Activated CD4-positive, alpha-beta T cell treated with anti-CD3 and anti-CD28 coated beads, Interleukin-2, Interleukin-6, amounts not matched to agents 100 ng/mL and 50 ng/mL, durations not matched to agents 16 hours and 8 hours (primary cell): ENCODE measurements around the gene BORCS5.
"Not testable (repeated sequence)": the region's sequence is repeated elsewhere in the genome, so short reads cannot be mapped to it uniquely, and the experiment has no call there.

Experiments used
- DNase-seq: peaks from one replicate; pipeline ENCODE4 v3.0.0-alpha.2; 2020

BORCS5 gene

DNA sequence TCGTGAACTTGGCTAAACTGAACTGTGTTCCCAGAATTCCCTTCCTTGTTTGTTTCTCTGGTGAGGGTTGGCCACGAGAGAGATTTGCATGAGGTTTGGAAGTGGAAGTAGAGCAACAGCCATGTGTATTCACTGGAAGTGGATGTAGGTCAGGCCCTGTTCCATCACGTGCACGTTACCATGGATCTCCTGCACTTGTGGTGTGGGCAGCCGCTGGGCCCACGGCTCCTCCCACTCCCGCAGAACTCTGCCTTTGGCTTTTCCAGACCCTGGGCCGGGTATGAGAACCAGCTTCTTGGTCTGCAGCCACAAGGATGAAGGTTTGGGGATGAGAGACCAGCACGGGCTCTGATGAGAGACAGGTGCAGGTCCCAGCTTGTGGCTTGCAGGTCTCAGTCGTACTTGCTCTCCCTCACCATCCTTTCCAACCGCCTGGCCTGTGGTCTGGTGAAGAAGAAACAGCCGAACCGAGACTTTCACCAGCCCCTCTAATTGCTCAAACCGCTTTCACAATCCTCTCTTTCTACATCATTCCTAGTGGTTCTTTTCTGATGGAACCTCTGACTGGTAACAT, 110.9 kb downstream of the BORCS5 start:
- peak; percentile 73 for DNase-seq

DNA sequence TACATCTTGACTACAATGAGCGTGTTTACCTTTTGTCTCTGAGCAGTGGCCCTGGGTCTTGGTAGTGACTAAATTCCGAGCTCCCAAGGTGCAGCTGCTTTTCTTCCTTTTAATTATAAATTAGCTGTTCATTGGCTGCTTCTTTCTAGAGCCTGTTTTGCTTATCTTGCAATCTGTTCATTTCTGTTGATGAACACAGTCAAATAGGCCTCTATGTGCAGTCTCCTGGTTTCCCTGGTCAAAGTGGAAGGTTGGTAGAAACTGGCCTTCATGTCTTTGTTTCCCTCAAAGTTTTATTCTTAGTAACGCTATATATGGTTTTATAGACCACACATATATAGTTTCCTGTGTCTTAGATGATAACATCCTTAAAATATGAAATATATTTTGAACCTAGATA, 111.7 kb downstream of the BORCS5 start:
- DNase-seq: no peak

DNA sequence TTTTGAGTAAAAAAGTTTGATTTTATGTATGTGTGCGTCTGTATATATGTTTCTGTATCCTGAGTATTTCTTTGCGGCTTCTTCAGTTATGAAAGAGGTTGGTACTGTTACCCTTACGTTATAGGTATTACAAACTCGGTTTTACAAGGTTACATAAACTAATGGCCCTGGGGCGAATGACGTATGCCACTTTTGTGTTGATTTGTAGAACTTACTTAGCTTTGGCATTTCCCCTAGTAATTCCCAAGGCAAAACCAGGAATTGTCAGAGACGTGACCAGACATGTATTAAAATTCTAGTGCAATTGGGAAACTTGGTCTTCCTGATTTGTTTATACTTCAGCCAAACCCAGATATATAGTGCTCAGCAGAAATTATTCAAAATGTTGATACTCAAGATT, 112.5 kb downstream of the BORCS5 start:
- no peak for DNase-seq

DNA sequence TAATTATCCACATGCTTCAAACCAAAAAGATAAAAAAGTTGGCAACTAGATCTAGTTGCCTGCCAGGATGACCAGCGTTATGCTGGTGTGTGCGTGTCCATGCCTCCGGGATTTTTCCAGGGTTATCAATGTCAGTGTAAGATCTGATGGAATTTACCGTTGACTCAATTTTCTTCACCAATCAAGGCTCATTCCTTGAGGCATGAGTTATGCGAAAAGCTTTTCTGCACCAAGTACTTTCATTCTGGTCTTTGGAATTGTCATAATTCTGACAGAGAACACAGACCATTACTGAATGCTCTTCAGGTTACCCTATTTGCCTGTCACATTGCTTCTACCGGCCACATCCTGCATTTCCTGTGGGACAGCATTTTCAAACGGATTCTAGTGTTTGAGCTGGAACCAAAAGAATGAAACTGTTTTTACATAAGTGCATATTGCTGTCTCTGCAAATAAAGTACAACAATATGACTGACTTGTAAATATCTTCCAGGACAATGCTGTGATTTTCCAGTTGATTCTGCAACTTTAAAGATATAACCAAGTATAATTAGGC, 114.0 kb downstream of the BORCS5 start:
- no peak for DNase-seq

DNA sequence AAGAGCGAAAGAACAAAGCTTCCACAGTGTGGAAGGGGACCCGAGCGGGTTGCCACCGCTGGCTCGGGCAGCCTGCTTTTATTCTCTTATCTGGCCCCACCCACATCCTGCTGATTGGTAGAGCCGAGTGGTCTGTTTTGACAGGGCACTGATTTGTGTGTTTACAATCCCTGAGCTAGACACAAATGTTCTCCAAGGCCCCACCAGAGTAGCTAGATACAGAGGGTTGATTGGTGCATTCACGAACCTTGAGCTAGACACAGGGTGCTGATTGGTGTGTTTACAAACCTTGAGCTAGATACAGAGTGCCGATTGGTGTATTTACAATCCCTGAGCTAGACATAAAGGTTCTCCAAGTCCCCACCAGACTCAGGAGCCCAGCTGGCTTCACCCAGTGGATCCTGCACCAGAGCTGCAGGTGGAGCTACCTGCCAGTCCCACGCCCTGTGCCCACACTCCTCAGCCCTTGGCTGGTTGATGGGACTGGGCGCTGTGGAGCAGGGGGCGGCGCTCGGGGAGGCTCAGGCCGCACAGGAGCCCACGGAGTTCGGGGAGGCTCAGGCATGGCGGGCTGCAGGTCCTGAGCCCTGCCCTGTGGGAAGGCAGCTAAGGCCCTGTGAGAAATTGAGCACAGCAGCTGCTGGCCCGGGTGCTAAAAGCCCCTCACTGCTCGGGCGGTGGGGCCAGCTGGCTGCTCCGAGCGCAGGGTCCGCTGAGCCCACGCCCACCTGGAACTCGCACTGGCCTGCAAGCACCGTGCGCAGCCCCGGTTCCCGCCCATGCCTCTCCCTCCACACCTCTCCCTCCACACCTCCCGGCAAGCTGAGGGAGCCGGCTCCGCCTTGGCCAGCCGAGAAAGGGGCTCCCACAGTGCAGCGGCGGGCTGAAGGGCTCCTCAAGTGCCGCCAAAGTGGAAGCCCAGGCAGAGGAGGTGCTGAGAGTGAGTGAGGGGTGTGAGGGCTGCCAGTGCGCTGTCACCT, 115.4 kb downstream of the BORCS5 start:
- DNase-seq: not testable (repeated sequence)

DNA sequence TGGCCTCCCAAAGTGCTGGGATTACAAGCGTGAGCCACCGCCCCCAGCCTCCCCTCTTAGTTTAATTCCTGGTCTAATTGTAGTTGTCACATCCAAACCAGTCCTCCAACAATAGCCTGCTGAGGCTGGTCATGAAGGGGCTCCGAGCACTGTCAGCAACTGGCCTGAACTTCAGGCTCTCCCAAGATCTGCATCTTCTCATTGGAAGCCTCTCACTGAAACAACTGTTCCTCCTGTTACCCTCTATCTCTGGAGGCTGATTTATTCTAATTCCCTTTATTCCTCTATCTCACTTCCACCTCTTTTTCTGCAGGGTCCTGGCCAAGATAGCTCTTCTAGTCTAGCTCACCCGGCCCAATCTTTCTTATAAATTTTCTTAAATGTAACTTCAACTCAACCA, 116.3 kb downstream of the BORCS5 start:
- no peak for DNase-seq

DNA sequence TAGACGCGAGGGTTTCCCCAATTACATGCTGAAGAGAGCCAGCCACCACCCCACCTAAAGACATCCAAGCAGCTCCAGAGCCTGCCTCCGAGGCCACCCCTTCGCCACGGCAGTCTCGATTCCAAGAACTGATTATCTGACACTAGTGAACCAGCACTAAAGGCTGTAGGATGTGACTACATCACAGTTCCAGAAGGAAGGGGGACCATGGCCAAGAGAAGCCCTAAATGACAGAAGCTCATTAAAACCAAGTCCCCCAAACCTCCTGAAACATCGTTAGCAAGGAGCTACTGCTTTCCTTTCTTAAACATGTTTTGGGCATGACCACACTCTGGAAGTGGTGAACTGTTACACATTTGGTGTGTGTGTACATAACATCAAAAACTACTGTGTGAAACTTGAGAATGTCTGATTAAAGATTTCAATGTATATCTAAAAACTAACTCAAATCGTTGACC, 117.6 kb downstream of the BORCS5 start:
- peak; percentile 82 for DNase-seq

DNA sequence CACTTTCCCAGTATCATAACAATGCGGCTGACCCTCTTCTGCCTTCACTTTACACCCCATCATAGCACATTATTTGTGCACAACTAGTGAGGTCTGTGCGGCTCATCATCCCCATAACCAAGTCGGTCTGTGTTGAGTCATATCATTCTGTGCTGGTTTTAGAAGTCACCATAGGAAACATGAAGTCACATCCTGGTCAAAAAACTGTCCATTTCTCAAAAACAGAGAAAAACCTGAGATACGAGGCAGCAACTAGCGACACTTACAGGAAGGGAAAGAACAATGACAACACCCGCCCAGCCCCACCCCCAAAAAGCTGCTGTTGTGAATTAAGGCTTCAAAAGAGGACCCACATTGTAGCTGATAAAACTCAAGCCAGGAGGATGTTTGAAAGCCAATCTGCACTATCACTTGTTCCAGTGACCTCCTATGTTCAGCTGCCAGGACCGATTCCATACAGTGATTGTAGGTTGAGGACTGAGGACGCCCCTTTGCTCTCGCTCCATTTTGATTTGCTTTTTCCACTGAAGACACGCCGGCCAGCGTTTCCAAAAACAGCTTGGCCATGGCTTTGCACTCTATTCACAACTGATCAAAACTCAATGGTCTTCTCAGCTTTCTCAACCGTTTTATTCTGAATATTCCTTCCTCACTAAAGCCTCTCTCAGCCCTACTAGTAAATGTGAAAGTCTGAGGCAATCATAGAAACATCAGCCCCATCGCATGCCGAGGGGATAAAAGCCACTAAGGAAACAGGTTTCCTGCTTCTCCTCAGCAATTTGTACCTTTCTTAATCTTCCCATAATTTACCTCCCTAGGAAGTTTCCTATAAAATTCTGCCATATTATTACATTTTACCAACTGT, 118.3 kb downstream of the BORCS5 start:
- peak; percentile 93 for DNase-seq

DNA sequence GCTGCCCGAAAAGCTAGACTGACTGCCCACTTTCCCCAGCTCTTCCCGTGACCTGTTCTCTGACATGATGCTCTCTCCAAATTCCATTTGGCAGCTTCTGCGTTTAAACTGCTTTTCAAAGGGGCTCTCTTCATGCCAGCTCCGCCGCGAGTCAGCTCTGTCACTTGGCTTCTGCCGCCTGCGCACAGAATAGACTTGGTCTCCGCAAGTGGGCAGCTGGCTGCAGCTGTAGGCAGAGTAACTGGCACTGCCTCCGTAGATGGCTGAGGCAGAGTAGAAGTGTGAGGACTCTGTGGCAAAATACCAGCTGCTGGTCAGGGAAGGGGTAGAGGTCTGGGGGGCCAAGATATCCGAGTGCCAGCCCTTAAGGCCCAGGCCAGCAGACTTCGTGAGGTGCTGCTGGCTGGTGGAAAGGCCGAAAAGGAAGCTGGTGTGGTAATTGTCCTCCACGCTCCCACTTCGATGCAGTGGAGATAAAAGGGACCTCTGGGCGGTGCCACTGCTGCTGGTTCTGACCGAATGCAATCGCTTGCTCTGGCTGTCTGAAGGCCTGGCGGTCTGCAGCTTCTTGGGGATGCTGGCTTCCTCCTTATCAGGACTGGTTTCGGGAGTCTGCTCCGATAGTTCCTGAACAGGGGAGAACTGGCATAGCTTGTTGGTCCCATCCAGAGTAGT, 120.1 kb downstream of the BORCS5 start:
- no peak for DNase-seq

DNA sequence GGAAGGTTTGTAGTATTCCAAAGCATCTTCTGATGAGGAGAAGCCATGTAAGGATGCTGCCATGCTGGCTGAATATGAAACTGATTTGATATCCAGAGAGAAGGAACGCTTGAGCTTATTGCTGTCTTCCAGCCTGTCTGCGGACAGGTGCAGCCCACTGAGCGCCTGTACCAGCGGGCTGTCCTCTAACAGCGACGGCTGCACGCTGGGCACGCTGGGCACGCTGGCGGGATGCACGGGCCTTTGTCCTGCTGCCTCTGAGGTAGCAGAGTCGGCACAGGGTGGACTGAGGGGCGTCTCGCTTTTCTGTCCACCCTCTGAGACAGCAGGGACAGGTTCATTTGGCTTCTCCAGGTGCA, 120.6 kb downstream of the BORCS5 start:
- no peak for DNase-seq

DNA sequence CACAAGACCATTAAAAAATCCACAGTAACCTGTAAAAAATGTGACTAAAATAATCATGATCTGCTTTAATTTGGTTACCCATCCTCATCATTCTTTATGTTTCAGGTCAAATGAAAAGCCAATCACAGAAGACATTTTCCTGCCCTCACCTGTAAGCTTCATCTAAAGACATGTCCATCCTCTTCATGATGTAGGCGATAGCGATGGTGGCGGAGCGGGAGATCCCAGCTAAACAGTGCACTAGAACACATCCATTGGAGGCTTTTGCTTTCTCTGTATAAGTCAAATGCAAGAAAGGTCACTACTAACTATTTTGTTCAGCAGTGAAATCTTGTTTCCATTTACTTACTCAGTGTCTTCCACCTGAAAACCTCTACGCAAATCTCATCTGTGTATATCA, 123.2 kb downstream of the BORCS5 start:
- no peak for DNase-seq

DNA sequence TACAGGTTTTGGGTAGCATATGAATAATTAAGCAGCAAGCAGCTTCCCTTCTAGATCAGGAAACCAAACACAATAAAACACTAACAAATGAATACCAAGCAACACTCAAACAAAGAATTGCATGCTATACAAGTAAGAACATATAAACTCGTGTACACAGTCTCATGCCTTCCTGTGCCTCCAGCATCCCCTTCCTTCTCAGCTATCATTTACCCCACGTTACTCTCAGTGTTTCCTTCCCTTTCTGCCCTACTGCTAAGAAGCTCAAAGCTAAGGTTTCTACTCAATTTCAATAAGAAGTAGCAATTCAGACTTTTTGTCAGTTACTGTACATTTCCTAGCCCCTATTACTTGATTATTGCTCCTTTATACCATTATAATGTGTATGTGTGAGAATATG, 124.8 kb downstream of the BORCS5 start:
- DNase-seq: peak; percentile 61

DNA sequence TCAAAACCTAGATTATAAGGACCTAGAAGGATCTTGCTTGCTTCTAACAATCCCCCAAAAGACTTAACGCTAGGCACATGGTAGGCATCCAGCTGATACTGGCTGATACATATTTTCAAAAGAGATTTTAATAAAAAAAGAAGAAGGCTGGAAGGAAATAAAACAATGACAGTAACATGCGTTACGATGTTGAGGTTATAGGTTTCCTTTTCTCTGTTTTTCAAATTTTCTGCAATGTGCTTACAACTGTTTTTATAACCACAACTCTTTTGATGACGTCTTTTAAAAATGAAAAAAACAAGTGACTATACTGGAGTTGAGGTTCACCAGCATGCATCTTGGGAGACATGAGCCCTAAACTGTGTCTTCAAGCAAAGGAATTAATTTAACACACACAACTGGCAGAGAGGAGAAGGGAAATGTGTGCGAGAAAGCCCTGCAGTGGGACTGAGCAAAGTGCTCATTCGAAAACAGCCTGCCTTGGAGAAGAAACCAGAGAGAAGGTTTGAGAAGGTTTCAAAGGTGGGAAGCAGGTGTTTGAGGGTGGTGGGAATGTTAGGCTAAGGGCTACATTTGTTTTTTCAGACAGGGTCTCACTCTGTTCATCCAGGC, 125.4 kb downstream of the BORCS5 start:
- DNase-seq: peak; percentile 61

DNA sequence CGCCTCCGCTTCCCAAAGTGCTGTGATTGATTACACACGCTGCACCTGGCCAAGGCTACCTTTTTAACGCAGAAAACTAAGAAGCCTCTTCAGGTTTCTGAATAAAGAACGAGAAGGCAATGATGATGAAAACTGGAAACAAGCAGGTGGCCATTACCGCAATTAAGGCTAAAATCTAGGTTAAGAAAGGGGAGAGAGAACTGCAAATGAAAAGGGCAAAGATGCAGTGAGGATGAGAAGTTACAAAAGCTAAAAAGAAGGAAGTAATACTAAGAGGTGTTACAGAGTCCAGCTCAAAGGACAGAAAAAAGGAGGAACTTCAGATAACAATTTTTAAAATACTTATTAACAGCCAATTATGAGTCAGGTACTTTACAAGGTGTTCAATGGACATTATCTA, 126.1 kb downstream of the BORCS5 start:
- DNase-seq: no peak

DNA sequence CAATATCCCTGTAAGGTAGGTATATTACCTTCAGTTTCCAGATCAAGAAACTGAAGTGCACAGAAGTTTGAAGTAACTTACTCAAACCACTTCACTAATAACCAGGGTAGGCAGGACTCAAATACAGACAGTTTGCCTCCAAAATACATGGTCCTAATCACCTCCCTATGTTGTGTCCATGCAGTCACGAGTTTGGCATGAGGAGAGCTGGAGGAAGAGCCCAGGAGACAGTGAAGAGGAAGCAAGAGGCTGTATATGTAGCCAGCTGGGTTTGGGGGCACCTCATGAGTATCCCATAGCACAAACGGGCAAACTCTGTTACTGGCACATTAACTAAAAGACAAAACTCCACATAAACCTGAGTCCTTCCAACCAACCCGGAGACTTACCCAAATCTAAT, 126.6 kb downstream of the BORCS5 start:
- DNase-seq: no peak

DNA sequence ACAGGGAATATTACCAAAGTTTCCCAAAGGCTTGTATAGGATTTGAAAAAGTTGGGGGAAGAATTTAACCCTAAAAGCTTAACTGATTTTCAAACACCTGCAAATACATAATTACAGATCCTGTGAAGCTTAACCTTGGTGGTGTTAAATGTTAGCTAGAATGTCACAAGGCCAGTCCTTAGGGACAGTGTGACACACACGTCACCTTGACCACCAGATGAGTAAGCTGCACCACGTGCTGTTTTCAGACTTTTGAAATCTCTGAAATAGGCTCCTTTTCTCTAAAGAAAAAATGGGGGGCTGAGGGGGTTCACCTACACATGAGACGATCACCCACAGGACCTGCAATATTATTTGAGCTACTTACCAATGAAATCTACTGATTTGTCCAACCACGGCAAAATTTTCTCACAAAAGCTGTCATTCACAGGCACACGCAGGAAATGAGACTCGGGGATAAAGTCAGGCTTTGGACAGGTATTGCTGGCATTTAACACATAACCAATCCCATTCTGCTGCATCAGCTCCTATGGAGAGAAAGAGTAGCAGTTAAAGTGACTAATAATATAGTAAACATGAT, 129.9 kb downstream of the BORCS5 start:
- DNase-seq: peak; percentile 62

DNA sequence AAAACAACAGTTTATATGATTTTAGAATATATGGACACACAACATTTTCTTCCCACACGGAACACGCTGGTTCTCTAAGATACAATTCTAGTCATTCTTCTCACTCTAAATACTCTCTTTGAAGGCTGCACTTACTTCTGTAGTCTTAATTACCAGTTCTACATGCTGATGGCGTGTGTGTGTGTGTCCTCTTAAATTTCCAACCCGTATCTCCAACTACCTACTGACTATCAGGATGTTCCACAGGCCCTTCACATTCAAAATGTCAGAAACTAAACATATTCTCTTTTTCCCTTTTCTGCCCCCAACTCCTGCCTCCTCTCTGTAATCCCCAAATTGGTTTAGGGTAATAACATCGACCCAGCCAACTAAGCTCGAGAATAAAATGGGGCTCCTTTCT, 130.6 kb downstream of the BORCS5 start:
- no peak for DNase-seq

DNA sequence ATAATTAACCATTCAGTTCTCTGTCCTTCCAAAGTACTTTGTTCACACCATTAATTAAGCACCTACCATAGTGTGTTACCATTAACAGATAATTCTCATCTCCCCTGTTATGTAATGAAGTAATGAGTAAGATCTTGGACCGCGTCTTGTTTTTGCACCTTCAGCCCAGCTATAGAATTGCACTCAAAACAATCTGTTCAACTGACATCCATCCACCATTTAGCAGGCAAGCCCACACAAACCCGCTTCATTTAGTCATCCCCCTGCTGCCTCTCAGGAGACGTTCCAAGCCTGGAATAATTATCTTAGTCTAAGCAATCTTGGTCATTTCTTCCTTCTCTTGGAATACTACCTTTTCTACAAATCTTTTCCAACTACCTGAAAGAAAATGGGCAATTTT, 131.4 kb downstream of the BORCS5 start:
- DNase-seq: no peak

DNA sequence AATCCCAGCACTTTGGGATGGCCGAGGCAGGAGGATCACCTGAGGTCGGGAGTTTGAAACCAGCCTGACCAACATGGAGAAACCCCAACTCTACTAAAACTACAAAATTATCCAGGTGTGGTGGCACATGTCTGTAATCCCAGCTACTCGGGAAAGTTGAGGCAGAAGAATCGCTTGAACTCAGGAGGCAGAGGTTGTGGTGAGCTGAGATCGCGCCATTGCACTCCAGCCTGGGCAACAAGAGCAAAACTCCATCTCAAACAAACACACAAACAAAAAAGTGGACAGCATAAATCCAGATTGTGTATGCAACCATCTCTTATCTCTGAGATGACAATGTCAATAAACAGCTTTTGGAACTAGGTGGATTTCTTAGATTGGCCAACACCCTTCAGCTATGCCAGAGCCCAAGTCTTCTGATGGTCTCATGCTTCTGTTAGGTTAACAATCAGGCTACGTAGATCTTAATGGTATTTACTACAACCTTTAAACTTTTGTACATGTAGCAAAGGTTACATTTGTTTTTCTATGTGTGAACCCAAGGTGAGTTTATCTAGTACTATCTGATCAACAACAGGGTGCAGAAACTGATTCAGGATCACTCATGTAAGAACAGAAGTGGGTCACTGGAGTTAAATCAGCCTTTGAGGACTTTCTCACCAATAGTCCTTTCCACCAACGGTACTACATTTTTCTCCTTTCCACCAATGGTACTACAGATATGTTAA, 132.1 kb downstream of the BORCS5 start:
- DNase-seq: peak; percentile 49

DNA sequence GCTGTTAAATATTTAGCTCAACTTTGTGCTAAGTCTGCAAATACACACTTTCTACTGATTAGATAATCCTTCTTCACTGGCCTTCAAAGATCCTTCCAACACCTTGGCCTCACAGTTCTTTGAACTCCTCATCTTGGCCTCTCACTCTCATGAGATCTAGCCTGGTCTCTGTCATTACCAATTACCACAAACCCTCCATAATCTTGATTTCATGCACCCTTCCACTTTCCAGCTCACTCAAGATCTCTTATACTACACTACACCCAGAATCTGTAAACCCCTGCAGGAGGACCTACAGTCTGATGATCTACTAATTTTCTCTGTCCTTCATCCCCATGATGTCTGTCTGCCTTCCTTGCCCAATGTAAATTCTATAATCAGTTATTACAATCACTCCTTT, 134.7 kb downstream of the BORCS5 start:
- DNase-seq: no peak

DNA sequence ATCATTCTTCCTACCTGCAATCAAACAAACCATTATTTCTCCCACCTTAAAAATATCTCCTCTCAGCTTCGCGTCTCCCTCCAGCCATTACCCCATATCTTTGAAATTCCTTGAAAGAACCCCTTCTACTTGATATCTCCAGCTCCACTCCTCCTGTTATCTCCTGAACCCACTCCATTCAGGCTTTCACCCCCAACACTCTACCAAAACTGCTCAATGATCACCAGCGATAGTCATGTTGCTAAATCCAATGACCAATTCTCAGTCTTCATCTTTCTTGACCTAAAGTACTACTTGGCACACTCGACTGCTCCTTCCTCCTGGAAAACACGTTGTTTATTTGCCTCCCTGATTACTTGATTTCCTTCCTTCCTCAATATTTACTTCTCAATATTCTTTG, 135.7 kb downstream of the BORCS5 start:
- no peak for DNase-seq
